ENCODE results near the gene PTPRD.

PTPRD gene

GRCh38 chr9:9921805-9922204 is 691.0 kb downstream of the PTPRD start:
- TF ChIP-seq CTCF (IDR thresholded peaks at IDR 0.05; ENCODE audit: insufficient read depth, missing control alignments) = no peak
- FAIRE-seq (no peak), DNase-seq (ENCODE audit: insufficient read length, low spot score) (no peak)

- peak; percentile 20 for TF ChIP-seq CTCF (IDR thresholded peaks at IDR 0.05; ENCODE audit: insufficient read depth, missing control alignments)
- peak; percentile 55 for FAIRE-seq
- DNase-seq (ENCODE audit: insufficient read length, low spot score) = no peak
These were observed 692.3 kb downstream of the PTPRD start for GRCh38 chr9:9920425-9921060.

GRCh38 chr9:9919174-9919775 is 693.5 kb downstream of the PTPRD start:
- no peak for FAIRE-seq
- no peak for TF ChIP-seq CTCF (IDR thresholded peaks at IDR 0.05; ENCODE audit: insufficient read depth, missing control alignments)
- DNase-seq (ENCODE audit: insufficient read length, low spot score) = no peak

- DNase-seq (ENCODE audit: insufficient read length, low spot score) = no peak
- FAIRE-seq = peak; percentile 11
- TF ChIP-seq CTCF (IDR thresholded peaks at IDR 0.05; ENCODE audit: insufficient read depth, missing control alignments) = no peak
These were observed 695.4 kb downstream of the PTPRD start for GRCh38 chr9:9917400-9917799.

- FAIRE-seq (no peak), DNase-seq (ENCODE audit: insufficient read length, low spot score) (no peak)
- TF ChIP-seq CTCF (IDR thresholded peaks at IDR 0.05; ENCODE audit: insufficient read depth, missing control alignments) = no peak
These were observed 698.6 kb downstream of the PTPRD start for GRCh38 chr9:9914174-9914573.

- FAIRE-seq (no peak), DNase-seq (ENCODE audit: insufficient read length, low spot score) (no peak)
- TF ChIP-seq CTCF (IDR thresholded peaks at IDR 0.05; ENCODE audit: insufficient read depth, missing control alignments) = no peak
These were observed 699.4 kb downstream of the PTPRD start for GRCh38 chr9:9913276-9913832.

GRCh38 chr9:9912459-9912858 is 700.3 kb downstream of the PTPRD start:
- DNase-seq (ENCODE audit: insufficient read length, low spot score) (no peak), FAIRE-seq (peak; percentile 88)
- TF ChIP-seq CTCF (IDR thresholded peaks at IDR 0.05; ENCODE audit: insufficient read depth, missing control alignments) = peak; percentile 70
